Panc1 (cell line): ENCODE measurements around the gene ZFHX2. TPM values are rescaled to one million over a fixed set of nuclear protein-coding genes. Genes with fewer than 3 reads are reported as not detected.

ENCODE experiments used
- ATAC-seq: fragments of 200-7000 bp; cut with Tn5 transposase; 2 replicates; pipeline ENCODE4 v1.9.1; 2020; ENCODE audit warnings: mild to moderate bottlenecking, moderate library complexity
- BruUV-seq: library from RNA; stranded (reverse); fragments of 400-500 nt; replicated peaks from 2 replicates; lab custom pipeline; 2021; lab: Mats Ljungman, UMichigan
- CTCF ChIA-PET: fragments of 300-600 bp; sonication (Branson Sonifier 250); formaldehyde crosslinking; loops from one replicate; lab custom pipeline; 2022; ENCODE audit warnings: antibody characterized with exemption; lab: Charles Lee
- POLR2A ChIA-PET: fragments of 300-600 bp; sonication (Branson Sonifier 250); formaldehyde crosslinking; loops from one replicate; lab custom pipeline; 2022; ENCODE audit warnings: antibody characterized with exemption; lab: Charles Lee
- DNase-seq: peaks from one replicate; pipeline ENCODE4 v3.0.0-alpha.2; 2010; ENCODE audit warnings: low read depth, low spot score
- H3K27ac ChIP-seq: 2 replicates; pipeline ENCODE4 v1.5.1; 2011; ENCODE audit warnings: mild to moderate bottlenecking, low read length, inconsistent platforms
- H3K27me3 ChIP-seq: fragments of 200-500 bp; sonication (Bioruptor generic); 2 replicates; pipeline ENCODE4 v1.6.0; 2014; ENCODE audit warnings: low read length, inconsistent platforms; ENCODE audit not compliant: control insufficient read depth, insufficient read depth
- H3K36me3 ChIP-seq: fragments of 200-500 bp; sonication (Bioruptor generic); 2 replicates; pipeline ENCODE4 v1.5.1; 2014; ENCODE audit warnings: inconsistent platforms, mild to moderate bottlenecking, low read length, moderate library complexity; ENCODE audit not compliant: control insufficient read depth, insufficient read depth
- H3K4me1 ChIP-seq: 2 replicates; pipeline ENCODE4 v1.5.1; 2011; ENCODE audit warnings: inconsistent platforms, mild to moderate bottlenecking, low read length, moderate library complexity; ENCODE audit not compliant: control insufficient read depth, insufficient read depth
- H3K4me3 ChIP-seq, 2 experiments: 2 replicates each; pipeline ENCODE4 v1.5.1; 2011 to 2012; ENCODE audit warnings: low read depth in 2 of 2, low read length in 2 of 2, mild to moderate bottlenecking in 2 of 2, inconsistent platforms in 1 of 2, moderate library complexity in 1 of 2
- H3K9me3 ChIP-seq: fragments of 200-500 bp; sonication (Bioruptor generic); 2 replicates; pipeline ENCODE4 v1.5.1; 2014; ENCODE audit warnings: low read depth, mild to moderate bottlenecking, inconsistent platforms, low read length, moderate library complexity; ENCODE audit not compliant: control insufficient read depth, insufficient read depth
- POLR2AphosphoS5 ChIP-seq: IDR thresholded peaks from 2 replicates; pipeline ENCODE4 v1.6.1; 2012; ENCODE audit warnings: mild to moderate bottlenecking, low read depth, low read length, moderate library complexity
- SIN3A ChIP-seq: IDR thresholded peaks from 2 replicates; pipeline ENCODE4 v1.6.1; 2012; ENCODE audit warnings: low read depth, mild to moderate bottlenecking, low read length, moderate library complexity, borderline replicate concordance; ENCODE audit not compliant: insufficient read depth
- TCF7L2 ChIP-seq: IDR thresholded peaks from 2 replicates; pipeline ENCODE4 v1.6.1; 2011; ENCODE audit warnings: mild to moderate bottlenecking, low read depth, low read length, inconsistent platforms
- in situ Hi-C: cut with HindIII; loops from 2 replicates; pipeline ENCODE4 v1.10.0; 2016; ENCODE audit warnings: low sequenced_read_pairs, low pct_unique_long_range_greater_than_20kb
- intact Hi-C: fragments of 100-400 bp; cut with micrococcal nuclease; formaldehyde crosslinking; loops from one replicate; pipeline ENCODE4 v1.10.0; 2022; ENCODE audit not compliant: unreplicated experiment
- total RNA-seq: library from RNA; stranded (reverse); gene quantifications from one replicate; pipeline ENCODE4 v1.2.1, GENCODE V29; 2021; ENCODE audit not compliant: unreplicated experiment
- TF ChIP-seq, protein P1 (sequence below): fragments of 450-650 bp; IDR thresholded peaks from 2 replicates; pipeline ENCODE4 v1.5.1; 2017; ENCODE audit warnings: mild to moderate bottlenecking
- TF ChIP-seq, protein P2 (sequence below), 2 experiments: IDR thresholded peaks; 2 replicates each; pipeline ENCODE4 v1.6.1; 2011 to 2012; ENCODE audit warnings: low read depth in 2 of 2, control low read depth in 1 of 2, low read length in 1 of 2, mild to moderate bottlenecking in 1 of 2, moderate library complexity in 1 of 2; ENCODE audit not compliant: insufficient read depth in 1 of 2

ZFHX2 gene
- total RNA-seq, 1 experiment from 2014 or later: 2.4 TPM

DNA sequence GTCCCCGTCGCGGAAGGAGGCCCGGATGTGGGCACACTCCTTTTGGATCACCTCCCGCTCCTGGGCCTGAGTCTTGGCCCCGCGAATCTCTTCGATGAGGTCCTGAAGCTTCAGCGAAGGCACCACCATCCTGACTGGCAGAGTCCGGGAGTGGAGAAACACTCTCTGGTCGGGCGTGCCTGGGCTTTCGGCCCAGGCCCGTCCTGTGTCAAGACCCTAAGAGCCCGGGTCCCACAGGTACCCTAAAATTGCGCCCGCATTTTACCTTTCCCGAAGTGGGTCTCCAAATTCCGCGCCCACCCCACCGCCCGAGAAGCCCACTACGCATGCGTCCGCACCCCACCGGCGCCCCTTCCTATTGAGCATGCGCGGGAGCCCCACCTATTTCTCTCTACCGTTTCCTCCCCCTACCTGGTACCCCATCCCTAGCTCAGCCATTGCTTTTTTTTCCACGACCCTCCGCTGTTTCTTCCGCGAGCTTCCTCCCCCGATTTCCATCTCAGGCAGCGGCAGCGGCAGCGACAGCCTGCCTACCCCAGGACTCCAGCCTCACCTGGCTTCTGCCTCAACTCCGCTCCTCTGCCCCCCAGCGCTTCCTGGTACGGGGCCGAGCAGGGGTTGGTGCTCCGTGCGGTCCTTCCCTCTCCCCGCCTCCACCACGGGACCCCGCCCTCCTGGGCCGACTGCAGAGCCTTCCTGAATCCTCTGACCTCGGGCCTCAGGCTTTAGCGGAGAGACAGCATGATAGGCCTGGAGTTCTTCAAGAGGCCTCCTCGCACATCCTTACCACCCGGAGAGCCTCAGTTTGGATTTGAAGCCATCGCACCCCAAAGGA is 15.8 kb upstream of the ZFHX2 start, which contains the start of gene AP1G2:
Gene AP1G2, minus strand, starts transcription at position 606 of the 835 bp plus-strand sequence. Its CDS starts 477 bp downstream, at position 129.
- POLR2A ChIA-PET: no interaction called here
- Histone ChIP-seq H3K36me3 (no peaks in the 10 kb centered on the region), H3K9me3 (no peaks in the 10 kb centered on the region), H3K27ac (peak within 1 kb of the TSS; percentile 81), H3K27me3 (no peaks in the 10 kb centered on the region), H3K4me1 (peaks cover 10% of the 10 kb centered on the region), H3K4me3 (peak within 1 kb of the TSS; percentile 64 to 73)
- in situ Hi-C loops: no loop called here
- TSS peak; percentile 87 for BruUV-seq
- DNase-seq (no peak), ATAC-seq (peak; percentile 87)
- CTCF ChIA-PET: no interaction called here
- peak; percentile 53; the same call in 1 of the 2 replicates for TF ChIP-seq POLR2AphosphoS5
- no peak for TF ChIP-seq SIN3A
- TF ChIP-seq, protein P1, sequence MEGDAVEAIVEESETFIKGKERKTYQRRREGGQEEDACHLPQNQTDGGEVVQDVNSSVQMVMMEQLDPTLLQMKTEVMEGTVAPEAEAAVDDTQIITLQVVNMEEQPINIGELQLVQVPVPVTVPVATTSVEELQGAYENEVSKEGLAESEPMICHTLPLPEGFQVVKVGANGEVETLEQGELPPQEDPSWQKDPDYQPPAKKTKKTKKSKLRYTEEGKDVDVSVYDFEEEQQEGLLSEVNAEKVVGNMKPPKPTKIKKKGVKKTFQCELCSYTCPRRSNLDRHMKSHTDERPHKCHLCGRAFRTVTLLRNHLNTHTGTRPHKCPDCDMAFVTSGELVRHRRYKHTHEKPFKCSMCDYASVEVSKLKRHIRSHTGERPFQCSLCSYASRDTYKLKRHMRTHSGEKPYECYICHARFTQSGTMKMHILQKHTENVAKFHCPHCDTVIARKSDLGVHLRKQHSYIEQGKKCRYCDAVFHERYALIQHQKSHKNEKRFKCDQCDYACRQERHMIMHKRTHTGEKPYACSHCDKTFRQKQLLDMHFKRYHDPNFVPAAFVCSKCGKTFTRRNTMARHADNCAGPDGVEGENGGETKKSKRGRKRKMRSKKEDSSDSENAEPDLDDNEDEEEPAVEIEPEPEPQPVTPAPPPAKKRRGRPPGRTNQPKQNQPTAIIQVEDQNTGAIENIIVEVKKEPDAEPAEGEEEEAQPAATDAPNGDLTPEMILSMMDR: no peak
- TF ChIP-seq, protein P2, sequence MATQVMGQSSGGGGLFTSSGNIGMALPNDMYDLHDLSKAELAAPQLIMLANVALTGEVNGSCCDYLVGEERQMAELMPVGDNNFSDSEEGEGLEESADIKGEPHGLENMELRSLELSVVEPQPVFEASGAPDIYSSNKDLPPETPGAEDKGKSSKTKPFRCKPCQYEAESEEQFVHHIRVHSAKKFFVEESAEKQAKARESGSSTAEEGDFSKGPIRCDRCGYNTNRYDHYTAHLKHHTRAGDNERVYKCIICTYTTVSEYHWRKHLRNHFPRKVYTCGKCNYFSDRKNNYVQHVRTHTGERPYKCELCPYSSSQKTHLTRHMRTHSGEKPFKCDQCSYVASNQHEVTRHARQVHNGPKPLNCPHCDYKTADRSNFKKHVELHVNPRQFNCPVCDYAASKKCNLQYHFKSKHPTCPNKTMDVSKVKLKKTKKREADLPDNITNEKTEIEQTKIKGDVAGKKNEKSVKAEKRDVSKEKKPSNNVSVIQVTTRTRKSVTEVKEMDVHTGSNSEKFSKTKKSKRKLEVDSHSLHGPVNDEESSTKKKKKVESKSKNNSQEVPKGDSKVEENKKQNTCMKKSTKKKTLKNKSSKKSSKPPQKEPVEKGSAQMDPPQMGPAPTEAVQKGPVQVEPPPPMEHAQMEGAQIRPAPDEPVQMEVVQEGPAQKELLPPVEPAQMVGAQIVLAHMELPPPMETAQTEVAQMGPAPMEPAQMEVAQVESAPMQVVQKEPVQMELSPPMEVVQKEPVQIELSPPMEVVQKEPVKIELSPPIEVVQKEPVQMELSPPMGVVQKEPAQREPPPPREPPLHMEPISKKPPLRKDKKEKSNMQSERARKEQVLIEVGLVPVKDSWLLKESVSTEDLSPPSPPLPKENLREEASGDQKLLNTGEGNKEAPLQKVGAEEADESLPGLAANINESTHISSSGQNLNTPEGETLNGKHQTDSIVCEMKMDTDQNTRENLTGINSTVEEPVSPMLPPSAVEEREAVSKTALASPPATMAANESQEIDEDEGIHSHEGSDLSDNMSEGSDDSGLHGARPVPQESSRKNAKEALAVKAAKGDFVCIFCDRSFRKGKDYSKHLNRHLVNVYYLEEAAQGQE (IDR thresholded peaks at IDR 0.05; ENCODE audit: insufficient read depth in 1 of 2, low read depth in 2 of 2, low read length in 1 of 2): no peak
- TF ChIP-seq TCF7L2: no peak
- intact Hi-C loops: no loop called here

DNA sequence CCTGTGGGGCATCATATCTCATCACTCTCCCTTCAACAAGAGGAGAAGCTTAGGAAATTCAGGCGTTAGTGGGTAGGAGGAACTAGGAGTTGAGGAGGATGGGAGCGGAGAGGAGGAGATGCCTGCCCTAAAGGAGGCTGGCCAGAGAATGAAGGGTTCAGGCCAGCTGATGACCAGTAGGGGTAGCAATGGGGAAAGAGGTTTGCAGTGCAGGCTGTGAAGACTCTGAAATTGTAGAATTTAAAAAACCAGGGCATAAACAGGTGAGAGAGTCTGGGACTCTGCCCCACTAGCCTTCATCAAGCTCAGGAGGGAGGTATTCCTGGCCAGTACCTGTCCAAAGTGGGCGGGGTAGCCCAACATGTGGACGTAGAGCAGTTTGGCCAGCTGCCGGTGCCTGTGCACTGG is 15.2 kb upstream of the ZFHX2 start:
- H3K27ac ChIP-seq: peak overlapping the region; percentile 81
- peak; percentile 29 for ATAC-seq
- ChIA-PET POLR2A (interaction anchor here (0.5 kb wide), 1 partner anchor 977 kb away, joined by 8 read pairs; no protein-coding TSS in a partner anchor), CTCF (no interaction called here)
- in situ Hi-C loops (no loop called here), intact Hi-C loops (no loop called here)
- H3K36me3 ChIP-seq: no peaks in the 10 kb centered on the region
- peaks cover 10% of the 10 kb centered on the region for H3K4me1 ChIP-seq
- H3K9me3 ChIP-seq: no peaks in the 10 kb centered on the region
- peak overlapping the region; percentile 64 to 73 for H3K4me3 ChIP-seq
- H3K27me3 ChIP-seq: no peaks in the 10 kb centered on the region
- BruUV-seq: no TSS peak
- DNase-seq: no peak
- TF ChIP-seq, protein P1: peak; percentile 40
- TF ChIP-seq, protein P2 (IDR thresholded peaks at IDR 0.05; ENCODE audit: insufficient read depth in 1 of 2, low read depth in 2 of 2, low read length in 1 of 2): no peak
- TF ChIP-seq POLR2AphosphoS5: peak; percentile 3; the same call in 1 of the 2 replicates
